Measurements from ENCODE around the gene LILRA6.
"Not testable (repeated sequence)": the region's sequence is repeated elsewhere in the genome, so short reads cannot be mapped to it uniquely, and the experiment has no call there.

The LILRA6 gene

GRCh38 chr19:54247106-54247930 is 4.7 kb upstream of the LILRA6 start:
- Histone ChIP-seq H3K23ac (ENCODE audit: low read length) (no peak overlapping the region), H3K4me3 (ENCODE audit: low read depth, low read length) (peak overlapping the region; percentile 5), H4K8ac (ENCODE audit: low read depth, low read length) (no peak overlapping the region), H3K36me3 (ENCODE audit: control insufficient read depth in 1 of 2, insufficient read depth in 2 of 2, low read length in 2 of 2) (no peaks in the 10 kb centered on the region), H4K12ac (ENCODE audit: low read depth, low read length) (no peak overlapping the region), H3K18ac (ENCODE audit: low read length) (no peak overlapping the region), H3K79me2 (ENCODE audit: control insufficient read depth, insufficient read depth, low read length, poor library complexity) (no peaks in the 10 kb centered on the region), H3K79me1 (ENCODE audit: low read length) (no peaks in the 10 kb centered on the region), H2AFZ (ENCODE audit: insufficient read depth, low read length, poor library complexity) (no peak overlapping the region), H4K91ac (ENCODE audit: low read depth, low read length) (no peak overlapping the region), H2BK120ac (ENCODE audit: insufficient read depth, low read length, poor library complexity) (no peak overlapping the region), H3K4ac (ENCODE audit: low read depth, low read length) (no peak overlapping the region), H3K9ac (ENCODE audit: low read length) (no peak overlapping the region), H3K14ac (ENCODE audit: low read length) (no peak overlapping the region), H2BK12ac (ENCODE audit: low read length) (no peak overlapping the region), H3K4me2 (ENCODE audit: low read length) (no peak overlapping the region), H3K9me3 (ENCODE audit: insufficient read depth, low read depth, low read length) (no peaks in the 10 kb centered on the region), H2AK5ac (ENCODE audit: low read length) (no peak overlapping the region), H3K4me1 (ENCODE audit: control insufficient read depth in 1 of 2, insufficient read depth in 2 of 2, low read length in 2 of 2) (peaks cover 0 to 5% of the 10 kb centered on the region in 2 experiments), H2BK5ac (ENCODE audit: low read depth, low read length, poor library complexity) (no peak overlapping the region), H3K27me3 (ENCODE audit: insufficient read depth, low read length) (no peaks in the 10 kb centered on the region), H3K27ac (ENCODE audit: low read depth, low read length) (no peak overlapping the region)
- WGBS (ENCODE audit: extremely low coverage, insufficient coverage, insufficient read length), result no CpG with 5 or more reads among the region's 20 CpGs
- no peak for DNase-seq

- no peak overlapping the region for H3K4ac ChIP-seq (ENCODE audit: low read depth, low read length)
- no peaks in the 10 kb centered on the region for H3K9me3 ChIP-seq (ENCODE audit: insufficient read depth, low read depth, low read length)
- H3K4me3 ChIP-seq (ENCODE audit: low read depth, low read length), result no peak overlapping the region
- no peak overlapping the region for H3K14ac ChIP-seq (ENCODE audit: low read length)
- no peaks in the 10 kb centered on the region for H3K27me3 ChIP-seq (ENCODE audit: insufficient read depth, low read length)
- no peak overlapping the region for H4K8ac ChIP-seq (ENCODE audit: low read depth, low read length)
- H3K27ac ChIP-seq (ENCODE audit: low read depth, low read length), result no peak overlapping the region
- H3K4me1 ChIP-seq (ENCODE audit: control insufficient read depth in 1 of 2, insufficient read depth in 2 of 2, low read length in 2 of 2), result peaks cover 0 to 2% of the 10 kb centered on the region in 2 experiments
- H4K12ac ChIP-seq (ENCODE audit: low read depth, low read length), result no peak overlapping the region
- H3K4me2 ChIP-seq (ENCODE audit: low read length), result no peak overlapping the region
- H4K91ac ChIP-seq (ENCODE audit: low read depth, low read length), result no peak overlapping the region
- no peak overlapping the region for H3K9ac ChIP-seq (ENCODE audit: low read length)
- no peak overlapping the region for H3K18ac ChIP-seq (ENCODE audit: low read length)
- no peak for DNase-seq
- H2AFZ ChIP-seq (ENCODE audit: insufficient read depth, low read length, poor library complexity), result no peak overlapping the region
- H2BK120ac ChIP-seq (ENCODE audit: insufficient read depth, low read length, poor library complexity), result no peak overlapping the region
- no CpG with 5 or more reads among the region's 3 CpGs for WGBS (ENCODE audit: extremely low coverage, insufficient coverage, insufficient read length)
- no peak overlapping the region for H2BK5ac ChIP-seq (ENCODE audit: low read depth, low read length, poor library complexity)
- H3K79me2 ChIP-seq (ENCODE audit: control insufficient read depth, insufficient read depth, low read length, poor library complexity), result no peaks in the 10 kb centered on the region
- no peak overlapping the region for H2AK5ac ChIP-seq (ENCODE audit: low read length)
- H3K79me1 ChIP-seq (ENCODE audit: low read length), result no peaks in the 10 kb centered on the region
- no peak overlapping the region for H2BK12ac ChIP-seq (ENCODE audit: low read length)
- no peaks in the 10 kb centered on the region for H3K36me3 ChIP-seq (ENCODE audit: control insufficient read depth in 1 of 2, insufficient read depth in 2 of 2, low read length in 2 of 2)
- H3K23ac ChIP-seq (ENCODE audit: low read length), result no peak overlapping the region
Observed at GRCh38 chr19:54245936-54246335, 3.3 kb upstream of the LILRA6 start.

GRCh38 chr19:54243809-54244208 is 1.2 kb upstream of the LILRA6 start:
- not testable (repeated sequence) for H3K4me2 ChIP-seq (ENCODE audit: low read length); H3K4me3 ChIP-seq (ENCODE audit: low read depth, low read length); H2BK5ac ChIP-seq (ENCODE audit: low read depth, low read length, poor library complexity); H3K4me1 ChIP-seq (ENCODE audit: control insufficient read depth in 1 of 2, insufficient read depth in 2 of 2, low read length in 2 of 2); H4K12ac ChIP-seq (ENCODE audit: low read depth, low read length); H3K27ac ChIP-seq (ENCODE audit: low read depth, low read length); H3K79me1 ChIP-seq (ENCODE audit: low read length); H4K91ac ChIP-seq (ENCODE audit: low read depth, low read length); H2AFZ ChIP-seq (ENCODE audit: insufficient read depth, low read length, poor library complexity); H2AK5ac ChIP-seq (ENCODE audit: low read length); H3K27me3 ChIP-seq (ENCODE audit: insufficient read depth, low read length); H3K18ac ChIP-seq (ENCODE audit: low read length); H3K23ac ChIP-seq (ENCODE audit: low read length); H3K79me2 ChIP-seq (ENCODE audit: control insufficient read depth, insufficient read depth, low read length, poor library complexity); H2BK12ac ChIP-seq (ENCODE audit: low read length); H3K9me3 ChIP-seq (ENCODE audit: insufficient read depth, low read depth, low read length); H3K36me3 ChIP-seq (ENCODE audit: control insufficient read depth in 1 of 2, insufficient read depth in 2 of 2, low read length in 2 of 2); H3K9ac ChIP-seq (ENCODE audit: low read length); H2BK120ac ChIP-seq (ENCODE audit: insufficient read depth, low read length, poor library complexity); H3K4ac ChIP-seq (ENCODE audit: low read depth, low read length); H3K14ac ChIP-seq (ENCODE audit: low read length); DNase-seq; H4K8ac ChIP-seq (ENCODE audit: low read depth, low read length)
- WGBS (ENCODE audit: extremely low coverage, insufficient coverage, insufficient read length), result no CpG with 5 or more reads among the region's 8 CpGs

GRCh38 chr19:54242234-54242633 is 356 bp downstream of the LILRA6 start:
- H2AFZ ChIP-seq (ENCODE audit: insufficient read depth, low read length, poor library complexity); H4K8ac ChIP-seq (ENCODE audit: low read depth, low read length); H2BK5ac ChIP-seq (ENCODE audit: low read depth, low read length, poor library complexity); H2AK5ac ChIP-seq (ENCODE audit: low read length); H3K9ac ChIP-seq (ENCODE audit: low read length); H3K9me3 ChIP-seq (ENCODE audit: insufficient read depth, low read depth, low read length); H3K79me1 ChIP-seq (ENCODE audit: low read length); H3K27ac ChIP-seq (ENCODE audit: low read depth, low read length); H2BK12ac ChIP-seq (ENCODE audit: low read length); H3K4ac ChIP-seq (ENCODE audit: low read depth, low read length); DNase-seq; H3K4me2 ChIP-seq (ENCODE audit: low read length); H3K4me1 ChIP-seq (ENCODE audit: control insufficient read depth in 1 of 2, insufficient read depth in 2 of 2, low read length in 2 of 2); H3K79me2 ChIP-seq (ENCODE audit: control insufficient read depth, insufficient read depth, low read length, poor library complexity); H3K23ac ChIP-seq (ENCODE audit: low read length); H3K18ac ChIP-seq (ENCODE audit: low read length); H4K91ac ChIP-seq (ENCODE audit: low read depth, low read length); H3K27me3 ChIP-seq (ENCODE audit: insufficient read depth, low read length); H4K12ac ChIP-seq (ENCODE audit: low read depth, low read length); H3K14ac ChIP-seq (ENCODE audit: low read length); H3K36me3 ChIP-seq (ENCODE audit: control insufficient read depth in 1 of 2, insufficient read depth in 2 of 2, low read length in 2 of 2); H2BK120ac ChIP-seq (ENCODE audit: insufficient read depth, low read length, poor library complexity); H3K4me3 ChIP-seq (ENCODE audit: low read depth, low read length): not testable (repeated sequence)
- no CpG with 5 or more reads among the region's 4 CpGs for WGBS (ENCODE audit: extremely low coverage, insufficient coverage, insufficient read length)
